Calu3 (cell line): Measurements from ENCODE around the gene SLC37A4. TPM values are rescaled to one million over a fixed set of nuclear protein-coding genes. Genes with fewer than 3 reads are reported as not detected.
A peak's percentile ranks its signal among the peaks of the same experiment; 100 is the strongest.
"Not testable (repeated sequence)": the region's sequence is repeated elsewhere in the genome, so short reads cannot be mapped to it uniquely, and the experiment has no call there.

Experiments used
- BruUV-seq: library from RNA; stranded (reverse); fragments of 400-500 nt; replicated peaks from 2 replicates; lab custom pipeline; 2021; lab: Mats Ljungman, UMichigan
- CTCF ChIA-PET: fragments of 300-600 bp; sonication (Branson Sonifier 250); formaldehyde crosslinking; loops from one replicate; lab custom pipeline; 2022; ENCODE audit warnings: antibody characterized with exemption; lab: Charles Lee
- DNase-seq: peaks from one replicate; pipeline ENCODE4 v3.0.0; 2022
- H3K27ac Mint-ChIP-seq: one replicate; pipeline ENCODE4 v1.8.0; 2022; ENCODE audit warnings: mixed read lengths; ENCODE audit not compliant: unreplicated experiment
- H3K27me3 Mint-ChIP-seq: one replicate; pipeline ENCODE4 v1.8.0; 2022; ENCODE audit warnings: mixed read lengths; ENCODE audit not compliant: unreplicated experiment
- H3K36me3 Mint-ChIP-seq: one replicate; pipeline ENCODE4 v1.8.0; 2022; ENCODE audit warnings: mild to moderate bottlenecking, moderate library complexity, mixed read lengths; ENCODE audit not compliant: insufficient read depth, unreplicated experiment
- H3K4me1 Mint-ChIP-seq: one replicate; pipeline ENCODE4 v1.8.0; 2022; ENCODE audit warnings: mild to moderate bottlenecking, low read depth, mixed read lengths; ENCODE audit not compliant: unreplicated experiment
- H3K4me3 Mint-ChIP-seq: one replicate; pipeline ENCODE4 v1.8.0; 2022; ENCODE audit warnings: mild to moderate bottlenecking, low read depth, moderate library complexity, mixed read lengths; ENCODE audit not compliant: unreplicated experiment
- H3K9me3 Mint-ChIP-seq: one replicate; pipeline ENCODE4 v1.8.0; 2022; ENCODE audit warnings: low read depth, mixed read lengths; ENCODE audit not compliant: unreplicated experiment
- CTCF ChIP-seq: fragments of 200-600 bp; IDR thresholded peaks from one replicate; pipeline ENCODE4 v1.8.0; 2022; ENCODE audit warnings: antibody characterized with exemption; ENCODE audit not compliant: unreplicated experiment
- intact Hi-C: fragments of 100-400 bp; cut with micrococcal nuclease; formaldehyde crosslinking; loops from one replicate; pipeline ENCODE4 v1.10.0; 2022; ENCODE audit not compliant: unreplicated experiment
- total RNA-seq: library from RNA; stranded (reverse); gene quantifications from 2 replicates; pipeline ENCODE4 v1.2.3, GENCODE V29; 2022

SLC37A4 gene
- total RNA-seq, 1 experiment from 2014 or later, result 21.2 TPM

GRCh38 chr11:118998388-118998717 is 32.3 kb downstream of the SLC37A4 start:
- no peaks in the 10 kb centered on the region for H3K27me3 Mint-ChIP-seq
- intact Hi-C loops, result no loop called here
- DNase-seq, result peak; percentile 10
- no TSS peak for BruUV-seq
- H3K9me3 Mint-ChIP-seq, result no peaks in the 10 kb centered on the region
- peaks cover 39% of the 10 kb centered on the region for H3K36me3 Mint-ChIP-seq
- peak overlapping the region; percentile 99 for H3K4me3 Mint-ChIP-seq
- CTCF ChIA-PET, result interaction anchor here (1.0 kb wide), 1 partner anchor 308 kb away, joined by 3 read pairs; no protein-coding TSS in a partner anchor
- peak overlapping the region; percentile 45 for H3K27ac Mint-ChIP-seq
- TF ChIP-seq CTCF, result no peak
- H3K4me1 Mint-ChIP-seq, result peaks cover 9% of the 10 kb centered on the region

- H3K9me3 Mint-ChIP-seq, result no peaks in the 10 kb centered on the region
- CTCF ChIA-PET, result no interaction called here
- intact Hi-C loops, result no loop called here
- no peak for TF ChIP-seq CTCF
- H3K4me3 Mint-ChIP-seq, result peak within 1 kb of the TSS; percentile 99
- DNase-seq, result peak; percentile 87
- H3K27ac Mint-ChIP-seq, result peak within 1 kb of the TSS; percentile 45
- H3K4me1 Mint-ChIP-seq, result peaks cover 9% of the 10 kb centered on the region
- no peaks in the 10 kb centered on the region for H3K27me3 Mint-ChIP-seq
- H3K36me3 Mint-ChIP-seq, result peaks cover 34% of the 10 kb centered on the region
- no TSS peak for BruUV-seq
Measured at GRCh38 chr11:118997627-118998387, 32.9 kb downstream of the SLC37A4 start, which contains the start of gene CENATAC. TSS of gene CENATAC (plus strand) at chr11:118998138. CDS start at chr11:118998198, 60 bp downstream.

- CTCF ChIA-PET, result no interaction called here
- Mint-ChIP-seq H3K27ac (peak overlapping the region; percentile 42), H3K9me3 (no peaks in the 10 kb centered on the region), H3K4me3 (peak overlapping the region; percentile 99), H3K27me3 (no peaks in the 10 kb centered on the region), H3K36me3 (peaks cover 34% of the 10 kb centered on the region), H3K4me1 (peaks cover 9% of the 10 kb centered on the region)
- intact Hi-C loops, result no loop called here
- no peak for DNase-seq
- BruUV-seq, result TSS peak; percentile 28
- TF ChIP-seq CTCF, result no peak
Measured at GRCh38 chr11:118996926-118997626, 33.6 kb downstream of the SLC37A4 start.

GRCh38 chr11:118991486-118992038 is 39.1 kb downstream of the SLC37A4 start:
- H3K9me3 Mint-ChIP-seq, BruUV-seq, H3K4me3 Mint-ChIP-seq, intact Hi-C loops, CTCF ChIA-PET, H3K27ac Mint-ChIP-seq, H3K4me1 Mint-ChIP-seq, DNase-seq, H3K36me3 Mint-ChIP-seq: not testable (repeated sequence)
- peaks cover 13% of the 10 kb centered on the region for H3K27me3 Mint-ChIP-seq
